GM19023 (cell line): ENCODE data around the gene GDF10.

Source experiments
- ATAC-seq: cut with Tn5 transposase; IDR thresholded peaks from one replicate; pipeline ENCODE4 v1.9.1; 2021; ENCODE audit warnings: mild to moderate bottlenecking, moderate library complexity; ENCODE audit not compliant: unreplicated experiment

Gene GDF10

DNA sequence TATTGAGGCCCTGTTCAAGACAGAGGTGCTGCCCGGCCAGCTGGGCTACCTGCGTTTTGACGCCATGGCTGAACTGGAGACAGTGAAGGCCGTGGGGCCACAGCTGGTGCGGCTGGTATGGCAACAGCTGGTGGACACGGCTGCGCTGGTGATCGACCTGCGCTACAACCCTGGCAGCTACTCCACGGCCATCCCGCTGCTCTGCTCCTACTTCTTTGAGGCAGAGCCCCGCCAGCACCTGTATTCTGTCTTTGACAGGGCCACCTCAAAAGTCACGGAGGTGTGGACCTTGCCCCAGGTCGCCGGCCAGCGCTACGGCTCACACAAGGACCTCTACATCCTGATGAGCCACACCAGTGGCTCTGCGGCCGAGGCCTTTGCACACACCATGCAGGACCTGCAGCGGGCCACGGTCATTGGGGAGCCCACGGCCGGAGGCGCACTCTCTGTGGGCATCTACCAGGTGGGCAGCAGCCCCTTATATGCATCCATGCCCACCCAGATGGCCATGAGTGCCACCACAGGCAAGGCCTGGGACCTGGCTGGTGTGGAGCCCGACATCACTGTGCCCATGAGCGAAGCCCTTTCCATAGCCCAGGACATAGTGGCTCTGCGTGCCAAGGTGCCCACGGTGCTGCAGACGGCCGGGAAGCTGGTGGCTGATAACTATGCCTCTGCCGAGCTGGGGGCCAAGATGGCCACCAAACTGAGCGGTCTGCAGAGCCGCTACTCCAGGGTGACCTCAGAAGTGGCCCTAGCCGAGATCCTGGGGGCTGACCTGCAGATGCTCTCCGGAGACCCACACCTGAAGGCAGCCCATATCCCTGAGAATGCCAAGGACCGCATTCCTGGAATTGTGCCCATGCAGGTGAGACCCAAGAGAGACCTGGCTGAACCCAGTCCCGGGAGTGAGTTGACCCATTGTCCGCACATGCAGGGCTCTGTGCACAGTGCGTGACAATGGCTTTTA, 51.0 kb downstream of the GDF10 start:
- no peak for ATAC-seq

DNA sequence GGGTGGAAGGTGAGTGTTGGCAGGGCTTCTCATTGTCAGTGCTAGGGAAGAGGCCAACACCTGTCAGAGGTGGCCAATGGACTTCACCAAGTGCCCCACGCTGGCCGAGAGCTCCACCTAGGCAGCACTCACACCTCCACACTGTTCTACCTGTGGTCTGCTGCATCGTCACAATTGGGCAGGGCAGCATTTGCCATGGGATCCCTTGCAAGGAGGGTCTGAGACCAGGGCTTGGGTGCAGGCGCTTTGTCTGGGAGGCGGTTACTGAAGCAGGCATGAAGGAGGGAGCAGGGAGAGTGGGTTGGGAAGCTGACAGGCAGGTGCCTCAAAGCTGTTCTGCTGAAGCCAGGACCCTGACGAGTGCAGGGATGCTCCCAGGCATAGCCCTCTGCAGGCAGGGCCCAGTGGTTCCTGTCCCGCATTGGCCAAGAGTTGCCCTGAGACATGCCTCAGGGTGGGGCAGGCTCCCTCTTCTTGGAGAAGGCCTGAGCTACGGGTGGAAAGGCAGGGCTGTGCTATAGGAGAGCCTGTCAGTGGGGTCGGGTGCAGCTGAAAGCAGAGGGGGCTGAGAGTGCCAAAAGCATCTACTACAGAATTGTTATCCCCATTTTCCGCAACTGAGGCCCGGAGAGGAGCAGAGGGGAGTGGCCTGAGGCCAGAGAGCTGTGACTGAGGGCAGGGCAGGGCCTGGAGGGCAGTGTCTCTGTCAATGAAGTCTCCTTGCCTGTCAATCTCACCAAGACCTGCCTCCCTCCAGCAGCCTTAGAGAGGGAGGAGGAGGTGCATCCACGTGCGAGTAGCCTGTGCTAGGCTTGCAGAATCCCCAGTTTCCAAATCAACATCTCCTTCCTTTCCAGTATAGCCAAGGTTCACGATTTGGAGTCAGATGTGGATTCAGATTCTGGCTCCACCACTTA, 52.2 kb downstream of the GDF10 start:
- no peak for ATAC-seq

DNA sequence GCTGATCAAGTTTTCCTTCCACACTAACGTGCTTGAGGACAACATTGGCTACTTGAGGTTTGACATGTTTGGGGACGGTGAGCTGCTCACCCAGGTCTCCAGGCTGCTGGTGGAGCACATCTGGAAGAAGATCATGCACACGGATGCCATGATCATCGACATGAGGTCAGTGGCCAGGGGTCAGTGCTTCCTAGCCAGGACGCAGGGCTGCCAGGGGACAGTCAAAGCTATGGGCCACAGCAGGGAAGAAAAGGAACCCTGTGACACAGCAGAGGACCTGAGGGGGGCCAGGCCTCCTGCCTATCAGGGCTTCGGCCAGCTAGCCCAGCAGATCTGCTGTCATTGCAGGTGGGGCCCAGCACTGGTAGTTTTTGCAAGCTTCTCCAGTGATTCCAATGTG, 53.4 kb downstream of the GDF10 start:
- ATAC-seq, result no peak

DNA sequence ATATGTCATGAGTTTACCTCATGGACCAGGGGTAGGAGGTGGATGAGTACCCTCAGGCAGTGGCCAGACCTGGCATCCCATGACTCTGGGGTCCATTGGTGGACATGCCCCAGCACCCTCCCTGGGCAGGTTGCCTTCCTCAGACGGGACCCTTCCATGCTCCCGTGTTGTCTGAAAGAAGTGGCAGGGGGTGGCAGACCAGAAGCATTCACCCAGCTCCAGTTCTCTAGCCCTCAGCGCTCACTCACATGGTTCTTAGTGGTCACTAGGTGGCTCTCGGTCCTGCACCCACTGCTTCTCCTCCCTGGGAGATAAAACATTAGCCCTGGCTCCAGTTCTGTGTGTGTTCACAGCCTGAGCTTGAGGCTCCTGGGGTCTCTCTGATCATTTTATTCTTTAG, 54.2 kb downstream of the GDF10 start:
- ATAC-seq, result no peak

DNA sequence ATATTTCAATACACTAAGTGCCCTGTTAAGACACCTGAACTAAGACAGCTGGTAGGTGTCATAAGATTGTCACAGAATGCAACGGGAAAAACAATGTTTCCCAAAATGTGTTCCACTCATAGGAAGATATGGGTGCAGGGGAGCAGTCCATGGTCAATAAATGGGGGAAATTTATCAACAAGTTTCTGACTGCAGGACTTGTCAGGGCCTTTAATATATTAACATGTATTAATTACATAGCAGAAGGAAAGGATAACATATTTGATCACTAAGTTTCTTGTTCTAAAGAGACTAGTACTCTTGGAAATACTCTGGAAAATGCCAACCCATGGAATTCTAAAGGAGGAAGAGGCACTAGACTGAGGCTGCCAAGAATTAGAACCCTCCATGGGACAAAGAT, 54.9 kb downstream of the GDF10 start:
- no peak for ATAC-seq

DNA sequence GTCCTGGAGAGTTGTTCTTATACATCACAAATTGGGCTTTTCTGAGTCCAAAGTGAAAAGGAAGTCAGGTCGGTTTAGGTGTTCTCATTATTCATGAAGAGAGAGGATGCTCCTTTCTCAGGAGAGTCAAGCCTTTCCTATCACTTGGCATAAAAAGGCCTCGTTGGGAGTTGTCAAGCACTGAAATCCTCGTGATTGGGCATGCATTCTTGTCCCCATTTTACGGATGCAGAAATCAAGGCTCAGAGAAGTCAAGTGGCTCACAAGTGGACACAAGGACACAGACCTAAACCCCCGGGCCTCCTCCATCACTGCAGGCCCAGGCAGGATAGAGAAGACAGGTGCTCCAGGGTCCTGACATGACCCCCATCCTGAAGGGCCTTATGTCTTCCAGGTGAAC, 56.7 kb downstream of the GDF10 start:
- ATAC-seq, result no peak

DNA sequence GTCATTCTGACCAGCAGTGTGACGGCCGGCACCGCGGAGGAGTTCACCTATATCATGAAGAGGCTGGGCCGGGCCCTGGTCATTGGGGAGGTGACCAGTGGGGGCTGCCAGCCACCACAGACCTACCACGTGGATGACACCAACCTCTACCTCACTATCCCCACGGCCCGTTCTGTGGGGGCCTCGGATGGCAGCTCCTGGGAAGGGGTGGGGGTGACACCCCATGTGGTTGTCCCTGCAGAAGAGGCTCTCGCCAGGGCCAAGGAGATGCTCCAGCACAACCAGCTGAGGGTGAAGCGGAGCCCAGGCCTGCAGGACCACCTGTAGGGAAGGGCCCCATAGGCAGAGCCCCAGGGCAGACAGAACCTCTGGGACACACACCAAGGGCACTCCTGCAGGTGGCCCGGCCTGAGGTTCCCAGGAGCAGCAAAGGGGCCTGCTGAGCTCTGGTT, 57.2 kb downstream of the GDF10 start:
- no peak for ATAC-seq

DNA sequence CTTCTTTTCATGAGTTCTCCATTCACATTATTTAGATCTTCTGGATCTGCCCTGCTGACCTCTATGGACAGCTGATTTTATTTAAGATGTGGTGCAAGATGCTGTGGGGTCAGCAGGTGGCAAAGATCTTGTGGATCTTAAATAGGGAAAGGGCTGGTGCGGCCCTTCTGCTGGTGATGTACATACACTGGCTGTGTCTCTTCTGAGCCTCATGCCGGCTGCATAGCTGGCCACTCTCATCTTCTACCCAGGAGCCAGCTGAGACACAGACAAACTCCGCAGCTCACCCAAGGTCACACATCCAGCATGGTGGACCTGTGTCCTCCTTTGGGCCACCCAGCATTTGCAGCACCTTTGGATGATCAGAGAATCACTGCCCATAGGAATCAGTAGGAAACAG, 57.9 kb downstream of the GDF10 start:
- no peak for ATAC-seq

DNA sequence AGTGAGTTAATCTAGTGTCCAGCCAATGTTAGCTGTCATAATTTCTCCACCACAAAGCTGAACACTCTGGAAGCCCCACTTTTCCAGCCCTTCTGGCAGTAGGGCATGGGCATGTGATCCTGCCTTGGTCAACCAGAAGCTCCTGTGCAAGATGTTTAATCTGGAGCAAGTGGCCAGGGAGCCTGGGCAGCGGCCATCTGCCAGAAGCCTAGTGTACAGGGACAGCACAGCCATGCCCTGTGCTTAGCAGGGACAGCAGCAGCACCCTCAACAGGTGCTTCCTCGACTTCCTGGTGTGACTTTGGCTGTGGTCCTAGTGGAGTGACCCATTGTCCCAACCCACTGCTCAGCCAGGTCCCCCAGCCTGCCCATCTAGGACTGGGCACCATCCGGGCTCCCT, 58.5 kb downstream of the GDF10 start:
- ATAC-seq, result no peak

DNA sequence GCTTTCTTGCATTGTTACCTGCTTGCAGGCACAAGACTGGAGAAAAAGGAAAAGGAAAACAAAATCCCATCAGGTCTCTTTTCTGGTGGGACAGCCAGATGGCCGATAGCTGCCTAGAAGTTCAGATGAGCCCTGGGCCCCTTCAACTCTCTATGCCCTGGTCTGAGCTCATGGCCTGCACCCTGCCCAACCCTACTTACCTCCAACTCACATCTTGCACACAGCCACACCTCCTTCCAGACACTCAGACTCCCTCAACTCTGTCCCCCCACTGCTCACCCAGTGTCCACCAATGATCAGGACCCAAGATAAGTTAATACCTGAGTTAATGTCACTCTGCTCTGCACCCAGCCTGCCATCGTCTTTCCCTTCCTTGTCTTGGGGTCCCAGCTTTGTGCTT, 59.1 kb downstream of the GDF10 start:
- ATAC-seq, result no peak

DNA sequence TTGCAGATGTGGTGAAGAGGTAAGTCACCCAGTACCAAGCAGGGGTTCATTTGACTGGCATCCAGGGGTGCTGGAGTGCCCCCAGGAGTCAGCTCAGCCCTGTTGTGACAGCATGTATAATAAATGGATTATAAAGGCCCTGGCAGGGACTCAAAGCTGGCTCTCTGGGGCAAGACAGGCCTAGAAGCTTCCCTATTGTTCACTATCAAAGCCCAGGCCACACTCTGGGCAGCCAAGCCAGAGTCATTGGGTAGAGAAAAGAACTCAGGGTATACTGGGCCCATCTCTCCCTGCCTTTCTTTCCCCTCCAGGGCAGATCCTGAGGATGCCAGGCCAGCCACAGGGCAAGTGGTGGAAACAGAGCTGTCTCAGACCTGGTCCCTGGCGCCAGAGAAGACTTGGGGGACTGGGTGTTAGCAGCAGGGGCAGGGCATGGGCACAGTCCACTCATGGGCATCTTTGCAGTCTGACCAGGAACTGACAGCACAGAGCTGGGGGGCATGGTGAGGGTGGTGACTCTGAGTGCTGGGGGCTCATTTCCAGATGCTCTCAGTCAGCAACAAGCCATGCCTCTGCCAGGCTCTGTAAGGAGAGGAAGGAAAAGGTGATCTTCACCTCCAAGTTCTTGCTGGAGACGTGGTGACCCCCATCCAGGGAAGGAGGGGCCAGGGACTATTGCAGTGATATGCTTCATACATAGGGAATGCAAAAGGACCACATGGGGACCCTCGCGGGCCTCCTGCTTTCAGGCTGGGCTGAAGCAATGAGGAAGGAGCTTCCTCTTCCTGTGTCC, 59.8 kb downstream of the GDF10 start:
- no peak for ATAC-seq

DNA sequence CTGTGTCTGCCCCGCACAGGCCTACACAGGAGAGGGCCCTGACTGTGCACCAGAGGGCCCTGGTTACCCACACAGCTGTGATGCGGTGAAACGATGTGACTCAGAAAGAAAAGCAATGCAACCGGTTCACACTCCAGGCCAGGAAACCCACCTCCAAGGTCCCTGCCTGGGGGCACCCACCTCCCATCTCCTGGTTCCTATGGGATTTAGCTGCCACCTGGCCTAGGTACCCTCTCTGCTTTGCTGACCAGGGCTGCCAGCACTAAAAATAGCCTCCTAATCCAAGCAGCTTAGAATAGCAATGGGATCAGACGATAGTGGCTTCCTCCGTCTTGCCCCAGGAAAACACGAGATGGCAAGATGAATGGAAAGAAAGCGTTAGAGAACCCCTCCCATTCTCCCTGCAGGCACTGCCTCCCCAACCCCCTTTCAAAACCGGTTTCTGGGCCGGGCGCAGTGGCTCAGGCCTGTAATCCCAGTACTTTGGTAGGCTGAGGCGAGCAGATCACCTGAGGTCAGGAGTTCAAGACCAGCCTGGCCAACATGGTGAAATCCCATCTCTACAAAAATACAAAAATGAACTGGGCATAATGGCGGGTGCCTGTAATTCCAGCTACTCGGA, 60.5 kb downstream of the GDF10 start:
- ATAC-seq, result no peak

DNA sequence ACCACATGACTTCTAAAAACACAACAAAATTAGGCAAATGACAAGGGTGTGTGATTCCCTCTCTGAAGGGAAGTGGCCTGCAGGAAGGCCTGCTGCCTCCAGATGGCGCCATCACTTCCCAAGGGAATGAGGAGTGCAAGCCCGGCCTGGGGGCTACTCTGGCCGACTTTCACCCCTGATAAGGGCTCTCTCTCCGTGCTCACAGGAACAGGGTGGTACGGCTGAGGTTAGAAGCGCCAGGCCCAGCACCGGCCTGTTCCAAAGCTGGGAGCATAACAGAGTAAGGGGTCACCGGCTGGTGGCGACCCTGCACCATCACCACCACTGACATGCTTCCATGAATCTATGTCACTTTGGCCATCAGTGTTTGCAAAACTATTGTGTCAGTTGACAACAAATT, 61.3 kb downstream of the GDF10 start:
- no peak for ATAC-seq

DNA sequence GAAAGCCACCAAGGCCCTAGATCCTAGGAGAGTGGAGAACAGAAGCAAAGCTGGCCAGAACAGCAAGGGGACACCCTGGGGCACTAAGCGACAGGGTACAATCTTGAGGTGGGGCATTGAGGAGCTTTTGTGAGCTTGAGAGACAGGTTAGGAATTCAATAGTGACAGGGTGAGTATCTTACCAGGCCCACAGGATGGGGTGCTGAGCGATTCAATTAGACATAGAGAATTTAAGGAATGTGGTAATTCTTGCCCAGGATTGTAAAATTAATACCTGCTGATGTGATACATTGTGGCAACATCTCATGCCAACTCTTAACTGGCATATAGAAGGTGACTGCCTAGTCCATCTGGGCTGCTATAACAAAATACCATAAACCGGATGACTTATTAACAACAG, 62.2 kb downstream of the GDF10 start:
- no peak for ATAC-seq
